ENCODE results near the gene PDE10A. TPM values are rescaled to one million over a fixed set of nuclear protein-coding genes. Genes with fewer than 3 reads are reported as not detected.
A peak's percentile ranks its signal among the peaks of the same experiment; 100 is the strongest.

The PDE10A gene
- total and polyA plus RNA-seq, 2 experiments from 2014 or later = 2.0 to 7.2 TPM

- DNase-seq (ENCODE audit: low spot score) = no peak
- Histone ChIP-seq H2AFZ (no peak overlapping the region), H3K9me3 (ENCODE audit: low read depth) (no peaks in the 10 kb centered on the region), H4K20me1 (ENCODE audit: insufficient read depth, poor library complexity, severe bottlenecking) (no peaks in the 10 kb centered on the region), H3K4me3 (peak overlapping the region; percentile 82), H3K9me2 (replicated peaks; ENCODE audit: insufficient read depth) (no peaks in the 10 kb centered on the region), H3K27me3 (peaks cover 83% of the 10 kb centered on the region), H3K4me1 (ENCODE audit: insufficient read depth) (peaks cover 22% of the 10 kb centered on the region), H3K36me3 (replicated peaks; ENCODE audit: insufficient read depth, low read depth) (no peaks in the 10 kb centered on the region), H3K79me2 (no peaks in the 10 kb centered on the region), H3K4me2 (peak overlapping the region; percentile 97), H3K27ac (no peak overlapping the region)
- no peak for TF ChIP-seq EZH2 (IDR thresholded peaks at IDR 0.05; ENCODE audit: borderline replicate concordance)
- no peak for TF ChIP-seq EZH2phosphoT487 (IDR thresholded peaks at IDR 0.05; ENCODE audit: low read depth, severe bottlenecking, unreplicated experiment)
- TF ChIP-seq CTCF (IDR thresholded peaks at IDR 0.05; ENCODE audit: poor library complexity) = no peak
- 3% methylated on average over 48 of the region's 48 CpGs for WGBS (ENCODE audit: low lambda C conversion rate, missing lambda C conversion rate)
Measured at GRCh38 chr6:165663736-165664558, 906 bp upstream of the PDE10A start.

DNA sequence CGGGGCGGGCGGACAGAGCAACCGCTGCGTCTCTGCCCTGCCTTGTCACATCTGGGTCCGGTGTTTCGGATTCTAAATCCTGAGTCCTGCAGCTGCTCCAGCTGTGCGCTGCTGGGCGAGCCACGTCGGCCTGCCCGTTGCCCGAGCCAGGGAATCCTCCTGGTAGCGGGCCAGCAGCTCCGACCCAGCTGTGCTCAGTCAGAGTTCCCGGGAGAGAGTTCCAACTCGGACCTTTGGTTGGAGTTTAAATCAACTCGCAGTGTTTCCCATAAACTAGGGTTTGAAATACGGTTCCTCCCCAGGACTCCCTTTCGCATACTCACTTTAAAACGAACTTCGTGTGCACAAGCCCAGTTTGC lies 315 bp upstream of the PDE10A start:
- Histone ChIP-seq H3K36me3 (replicated peaks; ENCODE audit: insufficient read depth, low read depth) (no peaks in the 10 kb centered on the region), H3K4me1 (ENCODE audit: insufficient read depth) (peaks cover 22% of the 10 kb centered on the region), H3K4me2 (peak overlapping the region; percentile 97), H3K27ac (no peak overlapping the region), H2AFZ (peak overlapping the region; percentile 52), H3K9me2 (replicated peaks; ENCODE audit: insufficient read depth) (no peaks in the 10 kb centered on the region), H3K4me3 (peak overlapping the region; percentile 82), H3K79me2 (no peaks in the 10 kb centered on the region), H4K20me1 (ENCODE audit: insufficient read depth, poor library complexity, severe bottlenecking) (no peaks in the 10 kb centered on the region), H3K27me3 (peaks cover 86% of the 10 kb centered on the region), H3K9me3 (ENCODE audit: low read depth) (no peaks in the 10 kb centered on the region)
- DNase-seq (ENCODE audit: low spot score) = peak; percentile 32
- TF ChIP-seq EZH2phosphoT487 (IDR thresholded peaks at IDR 0.05; ENCODE audit: low read depth, severe bottlenecking, unreplicated experiment) (no peak), EZH2 (IDR thresholded peaks at IDR 0.05; ENCODE audit: borderline replicate concordance) (no peak), CTCF (IDR thresholded peaks at IDR 0.05; ENCODE audit: poor library complexity) (no peak)
- WGBS (ENCODE audit: low lambda C conversion rate, missing lambda C conversion rate) = 0% methylated on average over 22 of the region's 22 CpGs

- H3K27ac ChIP-seq = no peak overlapping the region
- H3K4me3 ChIP-seq = peak overlapping the region; percentile 87
- no peaks in the 10 kb centered on the region for H4K20me1 ChIP-seq (ENCODE audit: insufficient read depth, poor library complexity, severe bottlenecking)
- no peaks in the 10 kb centered on the region for H3K36me3 ChIP-seq (replicated peaks; ENCODE audit: insufficient read depth, low read depth)
- H3K79me2 ChIP-seq = no peaks in the 10 kb centered on the region
- H3K27me3 ChIP-seq = peaks cover 87% of the 10 kb centered on the region
- peak; percentile 36 for DNase-seq (ENCODE audit: low spot score)
- H3K9me2 ChIP-seq (replicated peaks; ENCODE audit: insufficient read depth) = no peaks in the 10 kb centered on the region
- WGBS (ENCODE audit: low lambda C conversion rate, missing lambda C conversion rate) = no CpG with 5 or more reads among the region's 100 CpGs
- H3K4me2 ChIP-seq = peak overlapping the region; percentile 99
- TF ChIP-seq EZH2phosphoT487 (IDR thresholded peaks at IDR 0.05; ENCODE audit: low read depth, severe bottlenecking, unreplicated experiment) = no peak
- TF ChIP-seq CTCF (IDR thresholded peaks at IDR 0.05; ENCODE audit: poor library complexity) = no peak
- no peak for TF ChIP-seq EZH2 (IDR thresholded peaks at IDR 0.05; ENCODE audit: borderline replicate concordance)
- peak overlapping the region; percentile 60 for H2AFZ ChIP-seq
- H3K9me3 ChIP-seq (ENCODE audit: low read depth) = no peaks in the 10 kb centered on the region
- peaks cover 22% of the 10 kb centered on the region for H3K4me1 ChIP-seq (ENCODE audit: insufficient read depth)
Measured at GRCh38 chr6:165662041-165662748, 846 bp downstream of the PDE10A start.
